Gastroesophageal sphincter (tissue), 3 donors: ENCODE results near the gene UGGT1.
A peak's percentile ranks its signal among the peaks of the same experiment; 100 is the strongest.

Experiments
- POLR2A ChIP-seq, 2 donors: fragments of 450-650 bp; IDR thresholded peaks; one replicate each; pipeline ENCODE4 v1.6.1; 2017; ENCODE audit warnings: antibody characterized with exemption in 2 of 2, mild to moderate bottlenecking in 2 of 2, moderate library complexity in 1 of 2
- POLR2AphosphoS5 ChIP-seq: sonication (generic); formaldehyde crosslinking; IDR thresholded peaks from one replicate; pipeline ENCODE4 v1.6.1; 2017; ENCODE audit warnings: antibody characterized with exemption
- TF ChIP-seq, protein P1 (sequence below), 4 experiments: fragments of 200-600 bp in 2 of 4; fragments of 450-650 bp in 2 of 4; sonication (generic) in 1 of 4; IDR thresholded peaks; one replicate each; pipeline ENCODE4 v1.5.1; 2017 to 2019; ENCODE audit warnings: antibody characterized with exemption in 4 of 4, mild to moderate bottlenecking in 2 of 4, moderate library complexity in 2 of 4

DNA sequence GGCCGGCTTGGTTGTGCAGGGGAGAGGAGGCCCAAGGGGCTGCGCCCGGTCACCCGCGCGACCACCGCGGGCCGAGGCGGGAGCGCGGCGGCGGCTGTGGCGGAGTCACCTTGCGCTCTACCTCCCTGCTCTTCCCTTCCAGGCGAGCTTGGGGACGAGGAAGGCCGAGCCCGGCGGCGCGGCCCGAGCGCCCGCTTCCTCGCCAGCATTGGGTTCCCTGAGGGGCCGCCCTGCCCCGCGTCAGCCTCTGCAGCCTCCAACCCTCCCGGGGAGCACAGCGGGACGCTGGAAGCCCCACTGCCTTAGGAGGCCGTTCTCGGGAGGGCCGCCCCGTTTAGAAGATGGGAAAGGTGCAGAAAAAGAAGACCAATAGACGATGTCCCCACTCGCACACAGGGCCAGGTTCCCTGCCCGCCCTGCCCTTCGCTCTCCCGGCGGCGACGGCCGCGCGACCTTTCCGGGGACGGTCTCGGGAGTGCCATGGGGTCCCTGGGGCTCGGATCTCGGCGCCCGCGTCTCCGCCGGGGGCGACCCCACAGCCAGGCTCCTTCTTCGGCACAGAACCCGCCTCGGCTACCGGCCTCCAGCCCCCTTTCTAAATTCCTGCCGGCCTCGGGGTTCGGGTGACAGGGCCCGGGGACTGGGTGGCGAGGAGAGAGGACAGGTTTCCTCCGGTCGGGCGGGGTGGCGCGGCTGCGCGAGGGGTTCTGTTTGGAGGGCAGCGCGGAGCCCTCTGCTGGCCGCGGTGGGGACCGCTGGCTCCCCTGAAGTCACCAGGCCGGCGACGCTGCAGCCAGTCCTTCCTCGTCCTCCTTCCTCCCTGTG is 142.2 kb downstream of the UGGT1 start:
- TF ChIP-seq, protein P1, sequence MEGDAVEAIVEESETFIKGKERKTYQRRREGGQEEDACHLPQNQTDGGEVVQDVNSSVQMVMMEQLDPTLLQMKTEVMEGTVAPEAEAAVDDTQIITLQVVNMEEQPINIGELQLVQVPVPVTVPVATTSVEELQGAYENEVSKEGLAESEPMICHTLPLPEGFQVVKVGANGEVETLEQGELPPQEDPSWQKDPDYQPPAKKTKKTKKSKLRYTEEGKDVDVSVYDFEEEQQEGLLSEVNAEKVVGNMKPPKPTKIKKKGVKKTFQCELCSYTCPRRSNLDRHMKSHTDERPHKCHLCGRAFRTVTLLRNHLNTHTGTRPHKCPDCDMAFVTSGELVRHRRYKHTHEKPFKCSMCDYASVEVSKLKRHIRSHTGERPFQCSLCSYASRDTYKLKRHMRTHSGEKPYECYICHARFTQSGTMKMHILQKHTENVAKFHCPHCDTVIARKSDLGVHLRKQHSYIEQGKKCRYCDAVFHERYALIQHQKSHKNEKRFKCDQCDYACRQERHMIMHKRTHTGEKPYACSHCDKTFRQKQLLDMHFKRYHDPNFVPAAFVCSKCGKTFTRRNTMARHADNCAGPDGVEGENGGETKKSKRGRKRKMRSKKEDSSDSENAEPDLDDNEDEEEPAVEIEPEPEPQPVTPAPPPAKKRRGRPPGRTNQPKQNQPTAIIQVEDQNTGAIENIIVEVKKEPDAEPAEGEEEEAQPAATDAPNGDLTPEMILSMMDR (IDR thresholded peaks at IDR 0.05): peak in 3 of 4 experiments; percentile 84 to 95 (median 88)
- no peak for TF ChIP-seq POLR2A (IDR thresholded peaks at IDR 0.05)
- no peak for TF ChIP-seq POLR2AphosphoS5
